ENCODE data around the gene SCN3A. TPM values are rescaled to one million over a fixed set of nuclear protein-coding genes. Genes with fewer than 3 reads are reported as not detected.

SCN3A gene
- total RNA-seq, 2 donors from 2014 or later = 0.24 TPM; not detected in 1

GRCh38 chr2:165115258-165115657, 88.6 kb downstream of the SCN3A start:
- H3K4me3 Mint-ChIP-seq = no peak overlapping the region
- no peaks in the 10 kb centered on the region for H3K9me3 Mint-ChIP-seq
- DNase-seq = no peak
- H3K4me1 Mint-ChIP-seq (ENCODE audit: low read depth) = peaks cover 6% of the 10 kb centered on the region
- H3K36me3 Mint-ChIP-seq (ENCODE audit: insufficient read depth in 2 of 2) = no peaks in the 10 kb centered on the region
- no peak for ATAC-seq (replicated peaks in 1 of 2)
- H3K27ac Mint-ChIP-seq = no peak overlapping the region
- H3K27me3 Mint-ChIP-seq (ENCODE audit: low read depth) = no peaks in the 10 kb centered on the region

GRCh38 chr2:165114346-165114939, 89.4 kb downstream of the SCN3A start:
- Mint-ChIP-seq H3K36me3 (ENCODE audit: insufficient read depth in 2 of 2) (no peaks in the 10 kb centered on the region), H3K9me3 (peaks cover 0 to 2% of the 10 kb centered on the region in 2 donors), H3K4me1 (ENCODE audit: low read depth) (peaks cover 6% of the 10 kb centered on the region), H3K27me3 (ENCODE audit: low read depth) (no peaks in the 10 kb centered on the region), H3K4me3 (no peak overlapping the region), H3K27ac (no peak overlapping the region)
- DNase-seq = no peak
- ATAC-seq (replicated peaks in 1 of 2) = no peak

- no peaks in the 10 kb centered on the region for H3K27me3 Mint-ChIP-seq (ENCODE audit: low read depth)
- H3K4me3 Mint-ChIP-seq = no peak overlapping the region
- no peak overlapping the region for H3K27ac Mint-ChIP-seq
- peaks cover 0 to 2% of the 10 kb centered on the region in 2 donors for H3K9me3 Mint-ChIP-seq
- ATAC-seq (replicated peaks in 1 of 2) = no peak
- peaks cover 6% of the 10 kb centered on the region for H3K4me1 Mint-ChIP-seq (ENCODE audit: low read depth)
- no peak for DNase-seq
- H3K36me3 Mint-ChIP-seq (ENCODE audit: insufficient read depth in 2 of 2) = no peaks in the 10 kb centered on the region
Measured at GRCh38 chr2:165113414-165113813, 90.4 kb downstream of the SCN3A start.

GRCh38 chr2:165112789-165113188, 91.1 kb downstream of the SCN3A start:
- Mint-ChIP-seq H3K4me3 (no peak overlapping the region), H3K36me3 (ENCODE audit: insufficient read depth in 2 of 2) (no peaks in the 10 kb centered on the region), H3K9me3 (peaks cover 0 to 2% of the 10 kb centered on the region in 2 donors), H3K27ac (no peak overlapping the region), H3K4me1 (ENCODE audit: low read depth) (peaks cover 6% of the 10 kb centered on the region), H3K27me3 (ENCODE audit: low read depth) (no peaks in the 10 kb centered on the region)
- ATAC-seq (replicated peaks in 1 of 2) (no peak), DNase-seq (no peak)

- no peak overlapping the region for H3K4me3 Mint-ChIP-seq
- ATAC-seq (replicated peaks in 1 of 2) (no peak), DNase-seq (no peak)
- no peak overlapping the region for H3K27ac Mint-ChIP-seq
- H3K36me3 Mint-ChIP-seq (ENCODE audit: insufficient read depth in 2 of 2) = no peaks in the 10 kb centered on the region
- H3K9me3 Mint-ChIP-seq = peaks cover 0 to 2% of the 10 kb centered on the region in 2 donors
- peaks cover 6% of the 10 kb centered on the region for H3K4me1 Mint-ChIP-seq (ENCODE audit: low read depth)
- H3K27me3 Mint-ChIP-seq (ENCODE audit: low read depth) = no peaks in the 10 kb centered on the region
Measured at GRCh38 chr2:165112133-165112573, 91.7 kb downstream of the SCN3A start.

GRCh38 chr2:165110394-165110793, 93.5 kb downstream of the SCN3A start:
- no peaks in the 10 kb centered on the region for H3K36me3 Mint-ChIP-seq (ENCODE audit: insufficient read depth in 2 of 2)
- no peaks in the 10 kb centered on the region for H3K27me3 Mint-ChIP-seq (ENCODE audit: low read depth)
- H3K9me3 Mint-ChIP-seq = peaks cover 0 to 2% of the 10 kb centered on the region in 2 donors
- H3K27ac Mint-ChIP-seq = no peak overlapping the region
- H3K4me3 Mint-ChIP-seq = no peak overlapping the region
- peaks cover 6% of the 10 kb centered on the region for H3K4me1 Mint-ChIP-seq (ENCODE audit: low read depth)
- DNase-seq = no peak
- ATAC-seq (replicated peaks in 1 of 2) = no peak

DNA sequence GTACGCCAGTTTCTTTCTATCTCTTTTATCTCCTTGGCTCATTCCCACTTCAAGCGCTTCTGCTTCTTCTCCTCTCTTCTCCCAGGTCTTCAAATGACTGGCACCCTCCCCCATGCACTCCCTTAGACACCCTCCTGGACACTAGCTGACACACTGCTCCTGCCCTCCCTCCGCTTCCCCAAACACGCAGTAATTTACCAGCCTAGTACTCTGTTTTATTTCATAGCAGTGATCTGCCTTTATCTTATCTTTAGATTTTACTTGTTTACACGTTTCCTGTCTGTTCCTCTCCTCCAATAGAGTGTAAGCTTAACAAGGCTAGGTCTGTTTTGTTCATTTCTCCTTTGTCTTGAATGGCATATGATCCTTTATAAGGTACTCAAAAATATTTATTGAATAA, 93.9 kb downstream of the SCN3A start:
- H3K4me1 Mint-ChIP-seq (ENCODE audit: low read depth) = peaks cover 6% of the 10 kb centered on the region
- H3K36me3 Mint-ChIP-seq (ENCODE audit: insufficient read depth in 2 of 2) = no peaks in the 10 kb centered on the region
- DNase-seq = no peak
- H3K27me3 Mint-ChIP-seq (ENCODE audit: low read depth) = no peaks in the 10 kb centered on the region
- H3K27ac Mint-ChIP-seq = no peak overlapping the region
- H3K9me3 Mint-ChIP-seq = peaks cover 0 to 2% of the 10 kb centered on the region in 2 donors
- ATAC-seq (replicated peaks in 1 of 2) = no peak
- H3K4me3 Mint-ChIP-seq = no peak overlapping the region

DNA sequence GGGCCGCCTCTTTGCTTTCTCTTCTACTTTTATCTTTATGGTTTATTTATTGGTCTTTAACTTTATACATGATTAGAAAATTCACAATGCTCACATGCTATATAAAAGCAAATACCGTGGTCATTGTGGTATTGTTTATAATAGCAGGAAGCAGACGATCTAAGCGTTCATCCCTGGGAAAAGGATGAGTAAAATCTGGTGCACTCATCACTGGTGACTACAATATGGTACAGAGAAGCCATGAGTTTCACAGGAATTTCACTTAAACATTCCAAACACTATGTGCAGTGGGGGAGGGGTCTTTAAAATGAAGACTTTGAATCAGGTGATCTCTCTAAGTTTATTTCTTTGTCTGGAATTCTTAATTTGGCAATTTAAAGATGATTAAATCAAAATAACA, 97.9 kb downstream of the SCN3A start:
- no peaks in the 10 kb centered on the region for H3K27me3 Mint-ChIP-seq (ENCODE audit: low read depth)
- H3K4me3 Mint-ChIP-seq = no peak overlapping the region
- DNase-seq (no peak), ATAC-seq (replicated peaks in 1 of 2) (no peak)
- H3K4me1 Mint-ChIP-seq (ENCODE audit: low read depth) = no peaks in the 10 kb centered on the region
- peaks cover 0 to 2% of the 10 kb centered on the region in 2 donors for H3K9me3 Mint-ChIP-seq
- H3K36me3 Mint-ChIP-seq (ENCODE audit: insufficient read depth in 2 of 2) = no peaks in the 10 kb centered on the region
- H3K27ac Mint-ChIP-seq = no peak overlapping the region

DNA sequence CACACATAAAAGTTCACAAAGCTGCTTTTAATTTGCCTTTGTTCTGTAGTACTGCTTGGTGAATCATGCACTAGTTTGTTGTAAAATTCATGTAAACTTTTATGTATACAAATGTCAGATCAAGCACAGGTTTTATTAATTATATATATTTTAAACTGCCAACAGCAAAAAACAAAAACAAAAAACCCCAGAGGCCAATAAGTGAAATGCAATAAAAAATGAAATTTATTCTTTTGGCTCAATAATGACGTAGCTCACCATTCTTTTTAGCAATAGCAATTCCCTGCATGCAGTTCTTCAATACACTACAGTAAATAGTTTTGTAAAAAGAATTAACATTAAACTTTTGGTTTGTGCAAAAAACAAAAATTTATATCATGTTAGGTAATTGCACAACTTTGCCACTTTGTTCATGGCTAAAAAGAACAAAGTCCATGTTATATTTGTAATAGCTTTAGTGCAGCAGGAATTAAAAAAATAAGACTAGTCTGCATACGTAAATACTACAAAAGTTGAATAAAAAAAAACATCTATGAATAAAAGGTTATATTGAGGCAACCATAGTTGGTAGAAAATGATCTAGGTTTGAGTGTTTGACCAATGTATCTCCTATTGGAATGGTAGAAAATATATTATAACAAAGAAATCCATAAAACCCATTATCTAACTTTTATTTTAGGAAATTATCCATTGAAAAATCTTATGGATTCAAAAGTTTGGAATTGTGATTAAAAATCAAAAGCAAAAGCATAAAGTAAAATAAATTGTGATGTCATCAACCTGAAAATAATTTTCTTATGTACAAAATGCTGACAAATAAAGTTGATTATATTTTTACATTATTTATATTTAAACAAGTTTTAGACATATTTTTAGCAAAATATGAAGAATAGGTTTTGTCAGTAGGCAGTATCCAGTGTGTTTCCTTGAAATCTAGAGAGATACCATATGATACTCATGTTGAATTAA, 115.6 kb downstream of the SCN3A start:
- ATAC-seq (replicated peaks in 1 of 2) = no peak
- Mint-ChIP-seq H3K4me1 (ENCODE audit: low read depth) (no peaks in the 10 kb centered on the region), H3K36me3 (ENCODE audit: insufficient read depth in 2 of 2) (no peaks in the 10 kb centered on the region), H3K27me3 (ENCODE audit: low read depth) (peaks cover 5% of the 10 kb centered on the region), H3K9me3 (peaks cover 0 to under 1% of the 10 kb centered on the region in 2 donors), H3K27ac (no peak overlapping the region), H3K4me3 (no peak overlapping the region)
- DNase-seq = no peak

DNA sequence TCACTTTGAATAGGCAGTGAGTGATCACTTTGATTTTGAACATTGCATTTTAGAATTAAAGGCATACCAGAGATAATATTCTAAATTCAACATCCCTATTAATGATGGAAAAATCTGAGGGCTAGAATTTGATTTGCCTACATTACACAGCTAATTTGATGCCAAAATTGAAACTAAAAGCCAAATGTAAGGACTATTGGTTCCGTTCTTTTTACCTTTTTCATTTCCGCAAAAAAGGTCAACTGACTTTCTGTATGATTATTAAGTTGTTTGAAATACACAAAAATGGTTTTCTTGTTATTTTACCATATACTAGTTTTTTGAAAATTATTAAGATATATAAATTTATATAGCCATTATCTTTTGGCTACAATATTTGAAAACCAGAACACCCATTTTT, 117.5 kb downstream of the SCN3A start:
- DNase-seq = no peak
- ATAC-seq (replicated peaks in 1 of 2) = no peak
- no peak overlapping the region for H3K27ac Mint-ChIP-seq

GRCh38 chr2:165083326-165083725, 120.5 kb downstream of the SCN3A start:
- H3K4me3 Mint-ChIP-seq = no peak overlapping the region
- DNase-seq (no peak), ATAC-seq (replicated peaks in 1 of 2) (no peak)
- H3K36me3 Mint-ChIP-seq (ENCODE audit: insufficient read depth in 2 of 2) = peaks cover 0 to 4% of the 10 kb centered on the region in 2 donors
- H3K27me3 Mint-ChIP-seq (ENCODE audit: low read depth) = no peaks in the 10 kb centered on the region
- H3K4me1 Mint-ChIP-seq (ENCODE audit: low read depth) = no peaks in the 10 kb centered on the region
- H3K9me3 Mint-ChIP-seq = peaks cover 6 to 10% of the 10 kb centered on the region in 2 donors
- no peak overlapping the region for H3K27ac Mint-ChIP-seq

More for the DNA sequence above, 117.5 kb downstream of the SCN3A start:
- Mint-ChIP-seq H3K4me1 (ENCODE audit: low read depth) (no peaks in the 10 kb centered on the region), H3K27me3 (ENCODE audit: low read depth) (peaks cover 5% of the 10 kb centered on the region), H3K4me3 (no peak overlapping the region), H3K9me3 (peaks cover 6 to 7% of the 10 kb centered on the region in 2 donors), H3K36me3 (ENCODE audit: insufficient read depth in 2 of 2) (peaks cover 0 to 4% of the 10 kb centered on the region in 2 donors)

GRCh38 chr2:165082479-165082878, 121.4 kb downstream of the SCN3A start:
- Mint-ChIP-seq H3K4me1 (ENCODE audit: low read depth) (no peaks in the 10 kb centered on the region), H3K36me3 (ENCODE audit: insufficient read depth in 2 of 2) (peaks cover 0 to 4% of the 10 kb centered on the region in 2 donors), H3K27ac (peak overlapping the region; percentile 18), H3K9me3 (peaks cover 6 to 10% of the 10 kb centered on the region in 2 donors), H3K4me3 (no peak overlapping the region), H3K27me3 (ENCODE audit: low read depth) (no peaks in the 10 kb centered on the region)
- DNase-seq (no peak), ATAC-seq (replicated peaks in 1 of 2) (no peak)

DNA sequence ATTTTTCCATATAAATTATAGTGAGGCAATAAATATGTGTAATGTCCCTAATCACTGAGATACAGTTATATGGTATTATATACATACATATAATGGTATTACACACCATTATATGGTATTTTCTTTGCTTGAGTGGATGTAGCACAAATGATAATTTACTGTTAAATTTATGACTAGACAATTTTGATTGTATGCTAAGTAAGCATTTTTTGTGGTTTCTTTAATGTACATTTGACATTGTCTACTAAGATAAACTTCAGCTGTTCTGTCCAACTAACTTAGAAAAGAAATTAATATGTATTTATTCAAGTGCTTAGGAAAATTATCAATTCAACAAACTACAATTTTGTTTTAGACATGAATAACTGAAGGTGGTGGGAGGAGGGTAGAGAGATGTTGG, 122.6 kb downstream of the SCN3A start:
- no peak for ATAC-seq (replicated peaks in 1 of 2)
- H3K27ac Mint-ChIP-seq = no peak overlapping the region

More for the DNA sequence above, 122.6 kb downstream of the SCN3A start:
- Mint-ChIP-seq H3K27me3 (ENCODE audit: low read depth) (no peaks in the 10 kb centered on the region), H3K9me3 (peaks cover 6 to 10% of the 10 kb centered on the region in 2 donors), H3K4me1 (ENCODE audit: low read depth) (no peaks in the 10 kb centered on the region), H3K4me3 (no peak overlapping the region), H3K36me3 (ENCODE audit: insufficient read depth in 2 of 2) (peaks cover 0 to 4% of the 10 kb centered on the region in 2 donors)
- DNase-seq = no peak
